DOHH2 (cell line): Measurements from ENCODE around the gene SLC50A1.

Experiments used
- CTCF ChIP-seq: fragments of 200-600 bp; sonication (generic); IDR thresholded peaks from one replicate; pipeline ENCODE4 v1.5.1; 2014; ENCODE audit warnings: antibody characterized with exemption, mild to moderate bottlenecking, low read depth, low read length; ENCODE audit not compliant: poor library complexity, severe bottlenecking
- EZH2phosphoT487 ChIP-seq: fragments of 200-600 bp; sonication (generic); IDR thresholded peaks from 2 replicates; pipeline ENCODE4 v1.6.1; 2017; ENCODE audit warnings: borderline replicate concordance, mild to moderate bottlenecking, antibody characterized with exemption, low read length, moderate library complexity, mixed read lengths

GRCh38 chr1:155123801-155124200 lies 11.9 kb upstream of the SLC50A1 start:
- TF ChIP-seq CTCF (no peak), EZH2phosphoT487 (no peak)
